ENCODE results near the gene DLGAP3. TPM values are rescaled to one million over a fixed set of nuclear protein-coding genes. Genes with fewer than 3 reads are reported as not detected.

The DLGAP3 gene
- total and polyA plus RNA-seq, 2 of the 13 experiments (the other 11 are each of a cell fraction or from before 2014, with no cell fraction given) = 0.03 to 0.04 TPM

- peak; percentile 81 for TF ChIP-seq RERE (CRISPR knock-in tag; IDR thresholded peaks at IDR 0.05; ENCODE audit: low read depth)
- TF ChIP-seq SATB2 (CRISPR knock-in tag; IDR thresholded peaks at IDR 0.05) = peak; percentile 99
- TF ChIP-seq MXI1 (IDR thresholded peaks at IDR 0.05; ENCODE audit: borderline replicate concordance, low read depth, low read length) = peak; percentile 83; the same call in 2 of the 3 replicates
- peak; percentile 99 for TF ChIP-seq ARHGAP35 (CRISPR knock-in tag; IDR thresholded peaks at IDR 0.05; ENCODE audit: borderline replicate concordance)
- TF ChIP-seq ZNF850 (CRISPR knock-in tag; conservative IDR thresholded peaks at IDR 0.05) = 0 out of 2 replicates have a peak, but pooled peaks have one; percentile 60
- TF ChIP-seq ZNF672 (CRISPR knock-in tag; IDR thresholded peaks at IDR 0.05) = no peak
- TF ChIP-seq ZNF629 (CRISPR knock-in tag; conservative IDR thresholded peaks at IDR 0.05) = peak; percentile 52
- TF ChIP-seq ZHX1 (CRISPR knock-in tag; IDR thresholded peaks at IDR 0.05; ENCODE audit: low read depth) = peak; percentile 94
- no peak for TF ChIP-seq HNRNPK (IDR thresholded peaks at IDR 0.05; ENCODE audit: low read depth, low read length, poor library complexity, severe bottlenecking)
- TF ChIP-seq SRSF4 (IDR thresholded peaks at IDR 0.05; ENCODE audit: low read depth, low read length, poor library complexity, severe bottlenecking) = no peak
- peak; percentile 99 for TF ChIP-seq SALL2 (CRISPR knock-in tag; IDR thresholded peaks at IDR 0.05)
- peak; percentile 99 for TF ChIP-seq ZNF782 (CRISPR knock-in tag; IDR thresholded peaks at IDR 0.05; ENCODE audit: borderline replicate concordance)
- TF ChIP-seq ELK4 (CRISPR knock-in tag; IDR thresholded peaks at IDR 0.05; ENCODE audit: borderline replicate concordance) = peak; percentile 94; the same call in 1 of the 2 replicates
- TF ChIP-seq ZNF616 (CRISPR knock-in tag; IDR thresholded peaks at IDR 0.05; ENCODE audit: low read depth) = peak; percentile 96; the same call in 1 of the 2 replicates
- TF ChIP-seq MEF2D (CRISPR knock-in tag; IDR thresholded peaks at IDR 0.05) = peak; percentile 97
- peak; percentile 88; the same call in 1 of the 2 replicates for TF ChIP-seq ZUFSP (CRISPR knock-in tag; IDR thresholded peaks at IDR 0.05; ENCODE audit: borderline replicate concordance)
- peak; percentile 73 for TF ChIP-seq SOX5 (CRISPR knock-in tag; IDR thresholded peaks at IDR 0.05; ENCODE audit: borderline replicate concordance)
Observed at GRCh38 chr1:34924759-34925555, 4.5 kb downstream of the DLGAP3 start (continued).

Data from HepG2 (cell line).